Activated CD4-positive, alpha-beta T cell treated with anti-CD3 and anti-CD28 coated beads, Interleukin-2, amount 50 U/mL, for 48 hours (primary cell): Measurements from ENCODE around the gene ZFAND3.

Source experiments
- DNase-seq, 2 experiments: peaks; one replicate each; pipeline ENCODE4 v3.0.0-alpha.2; 2020

Gene ZFAND3

DNA sequence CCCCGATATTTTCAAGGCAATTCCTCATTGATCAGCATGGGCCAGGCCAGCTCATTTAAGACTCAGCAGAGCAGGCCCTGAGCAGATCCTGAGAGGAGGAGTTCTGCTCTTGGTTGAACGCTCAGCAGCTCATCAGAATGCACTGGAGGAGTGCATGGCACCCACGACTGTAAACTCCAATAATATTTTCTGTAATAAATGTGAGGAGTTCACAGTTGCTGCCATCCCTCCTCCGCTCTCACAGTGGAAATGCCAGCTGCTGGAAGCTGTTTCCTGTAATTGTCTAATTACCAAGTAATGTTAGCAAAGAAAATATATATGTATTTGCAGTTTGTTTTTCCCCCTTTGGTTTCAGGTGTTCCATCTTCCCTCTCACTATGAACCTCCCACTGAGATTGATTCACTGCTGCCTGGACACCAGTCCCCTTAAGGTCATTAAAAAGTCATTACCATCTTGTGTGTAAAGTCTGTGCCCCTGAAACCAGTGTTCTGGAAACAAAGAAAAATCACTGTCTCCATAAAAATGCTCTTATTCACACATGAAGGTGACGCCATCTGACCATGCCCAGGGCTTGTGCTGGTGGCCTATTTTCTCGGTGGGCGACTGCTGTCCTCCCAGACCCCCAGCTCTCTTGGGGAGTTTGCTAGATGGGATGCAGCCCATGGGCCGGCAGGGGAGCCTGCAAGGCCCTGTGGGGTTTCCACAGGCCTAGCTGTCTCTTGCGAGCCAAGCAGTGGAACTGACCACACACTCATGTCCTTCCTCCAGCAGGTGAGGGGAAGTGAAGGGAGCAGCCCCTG is 374.2 kb downstream of the ZFAND3 start:
- no peak for DNase-seq

DNA sequence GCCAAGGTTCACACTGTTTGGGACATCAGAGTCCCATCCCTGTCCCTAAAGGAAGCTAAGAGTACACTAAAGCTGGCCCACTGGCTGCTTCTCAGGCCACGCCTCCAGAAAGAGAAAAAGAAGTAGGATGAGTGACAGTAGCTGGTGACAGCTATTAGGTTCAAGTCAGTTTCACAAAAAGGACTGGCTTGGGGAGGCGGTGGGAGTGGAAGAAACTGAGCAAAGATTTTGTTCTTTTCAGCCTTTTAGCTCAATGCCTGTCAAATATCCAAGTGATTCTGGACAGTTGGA is 374.7 kb downstream of the ZFAND3 start:
- DNase-seq = no peak

DNA sequence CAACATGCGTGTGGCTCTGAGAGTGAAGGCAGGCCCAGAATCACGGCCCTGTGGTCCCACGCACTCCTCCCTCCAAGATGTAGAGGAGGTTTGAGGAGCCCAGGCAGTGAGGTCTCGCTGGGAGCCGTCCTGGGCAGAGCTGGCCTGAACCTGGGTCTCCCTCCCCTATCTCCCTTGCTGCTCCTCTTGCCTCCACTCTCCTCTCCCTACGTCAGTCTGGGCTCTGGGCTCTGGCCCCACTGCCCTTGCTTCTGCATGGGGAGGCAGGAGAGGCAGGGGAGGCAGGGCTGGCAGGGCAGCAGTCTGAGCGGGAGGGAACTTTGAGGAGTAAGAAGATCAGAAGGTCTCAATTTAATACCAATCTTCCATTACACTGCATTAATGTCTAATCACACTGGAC is 375.1 kb downstream of the ZFAND3 start:
- DNase-seq = no peak

DNA sequence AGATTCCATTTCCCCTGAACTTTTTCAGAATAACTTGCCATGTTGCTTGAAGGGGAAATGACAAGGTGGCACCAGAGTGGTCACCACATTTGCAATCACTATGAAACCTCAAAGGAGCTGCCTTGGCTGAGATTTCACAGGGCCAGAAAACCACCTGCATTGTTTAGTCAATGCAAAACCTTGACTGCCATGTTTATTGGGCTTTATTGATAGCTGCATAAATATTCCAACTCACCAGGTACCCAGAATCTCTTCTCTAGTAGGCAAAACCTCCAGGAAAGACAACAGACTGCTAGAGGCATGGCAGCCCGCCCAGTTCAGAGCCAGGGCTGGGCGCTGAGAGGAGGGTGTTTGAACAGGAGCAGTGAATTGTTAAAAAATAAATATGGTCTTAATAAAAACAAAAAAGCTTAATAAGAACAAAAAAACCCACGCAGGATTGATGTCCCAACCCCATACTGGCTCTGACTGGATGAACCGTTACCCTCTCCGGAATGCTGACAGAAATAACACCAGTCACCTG is 375.6 kb downstream of the ZFAND3 start:
- no peak for DNase-seq

DNA sequence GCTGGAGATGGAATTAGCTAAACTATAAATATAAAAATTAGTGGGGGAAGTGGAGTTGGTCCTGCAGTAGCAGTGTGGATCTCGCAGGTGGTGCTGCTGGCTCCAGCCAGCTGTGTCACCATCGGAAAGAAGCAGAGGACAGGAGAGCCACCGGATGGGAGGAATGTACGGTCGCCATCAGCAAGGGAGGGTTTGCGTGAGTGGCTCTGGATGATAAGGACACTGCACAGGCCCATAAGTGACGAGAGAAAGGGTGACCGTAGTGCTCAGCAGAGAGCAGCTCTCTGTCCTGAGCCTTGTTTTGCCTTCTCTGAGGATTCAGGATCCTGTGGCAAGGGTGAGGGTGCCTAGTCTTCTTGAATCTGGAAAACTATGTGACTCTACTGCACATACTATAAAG is 378.7 kb downstream of the ZFAND3 start:
- no peak for DNase-seq
